Measurements from ENCODE around the gene KNOP1. TPM values are rescaled to one million over a fixed set of nuclear protein-coding genes. Genes with fewer than 3 reads are reported as not detected.

The KNOP1 gene
- total RNA-seq, 1 experiment from 2014 or later = 93.9 TPM

DNA sequence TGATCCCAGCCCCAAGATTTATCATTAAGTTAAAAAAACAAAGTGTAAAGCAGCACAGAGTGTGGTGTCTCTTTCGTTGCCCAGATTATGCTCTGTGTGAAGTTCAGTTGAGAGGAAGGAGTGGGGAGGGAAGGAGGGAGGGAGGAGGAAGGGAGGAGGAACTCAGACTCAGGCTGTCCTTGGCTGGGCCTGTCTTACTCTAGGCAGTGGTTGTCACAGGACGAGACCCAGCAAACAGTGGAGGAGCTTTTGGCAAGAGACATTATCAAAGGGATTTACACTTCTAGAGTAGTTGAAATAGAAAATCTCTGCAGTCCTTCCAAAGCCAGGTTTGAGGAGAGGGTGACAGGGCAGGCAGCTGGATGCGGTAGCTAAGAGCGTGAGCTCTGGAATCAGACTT, 27.8 kb downstream of the KNOP1 start:
- H3K23ac ChIP-seq (ENCODE audit: insufficient read length, low read depth, low read length) = no peak overlapping the region
- no peak overlapping the region for H4K5ac ChIP-seq (ENCODE audit: insufficient read length, low read depth, low read length)
- no peaks in the 10 kb centered on the region for H4K20me1 ChIP-seq (ENCODE audit: control insufficient read depth, insufficient read depth, insufficient read length)
- H3K18ac ChIP-seq (ENCODE audit: insufficient read length, low read depth, low read length) = no peak overlapping the region
- H3K56ac ChIP-seq (ENCODE audit: insufficient read length, low read depth, low read length) = no peak overlapping the region
- DNase-seq = no peak
- H2BK20ac ChIP-seq (ENCODE audit: low read depth, low read length, poor library complexity, severe bottlenecking) = no peak overlapping the region
- H3T11ph ChIP-seq (ENCODE audit: low read length) = no peak overlapping the region
- H3K27me3 ChIP-seq (ENCODE audit: insufficient read depth, low read length) = no peaks in the 10 kb centered on the region
- Mint-ChIP-seq H3K36me3 (ENCODE audit: insufficient read depth in 1 of 3, low read depth in 3 of 3) (peaks cover 20 to 61% (median 57%) of the 10 kb centered on the region in 3 experiments; a peak in 6 of 7 replicates), H3K4me1 (peaks cover 4 to 10% of the 10 kb centered on the region in 2 experiments), H3K27me3 (ENCODE audit: low read depth) (no peaks in the 10 kb centered on the region), H3K27ac (no peak overlapping the region), H3K4me3 (no peak overlapping the region), H3K9me3 (peaks cover 1 to 4% of the 10 kb centered on the region in 2 experiments; a peak in 3 of 5 replicates)
- no peak overlapping the region for H2BK12ac ChIP-seq (ENCODE audit: insufficient read length, low read depth, low read length)
- H3K9ac ChIP-seq (ENCODE audit: extremely low read depth, insufficient read length, low read length) = no peak overlapping the region
- no peak overlapping the region for H4K8ac ChIP-seq (replicated peaks; ENCODE audit: insufficient read length, low read depth, low read length)
- WGBS (ENCODE audit: extremely low coverage, insufficient read length, low lambda C conversion rate) = no CpG with 5 or more reads among the region's 4 CpGs
- H2AK5ac ChIP-seq (ENCODE audit: insufficient read length, low read length) = no peak overlapping the region
- no peaks in the 10 kb centered on the region for H3K79me1 ChIP-seq (ENCODE audit: insufficient read depth, low read depth, low read length, poor library complexity, severe bottlenecking)
- no peak overlapping the region for H2BK120ac ChIP-seq (ENCODE audit: low read depth, low read length, poor library complexity, severe bottlenecking)
- no peaks in the 10 kb centered on the region for H3K79me2 ChIP-seq (ENCODE audit: insufficient read depth, low read length)
- no peak overlapping the region for H3K4ac ChIP-seq (ENCODE audit: low read depth, low read length)
- no peak overlapping the region for H2BK15ac ChIP-seq (ENCODE audit: low read depth, low read length)
- no peak overlapping the region for H4K91ac ChIP-seq (ENCODE audit: insufficient read length, low read depth, low read length)
- no peak overlapping the region for H2BK5ac ChIP-seq (ENCODE audit: insufficient read length, low read length)
- no peak overlapping the region for H2AFZ ChIP-seq (ENCODE audit: low read length)
- no peaks in the 10 kb centered on the region for H3K4me1 ChIP-seq (ENCODE audit: insufficient read depth, low read length)
- no peaks in the 10 kb centered on the region for H3K9me3 ChIP-seq (ENCODE audit: control insufficient read depth, low read depth, low read length)
- TF ChIP-seq CTCF (conservative IDR thresholded peaks at IDR 0.05) = no peak
- no peak overlapping the region for H3K4me2 ChIP-seq (ENCODE audit: insufficient read depth, insufficient read length, low read length)
- no peak overlapping the region for H3K27ac ChIP-seq (ENCODE audit: insufficient read length, low read depth, low read length)
- no peaks in the 10 kb centered on the region for H3K23me2 ChIP-seq (ENCODE audit: insufficient read length, low read depth, low read length, poor library complexity, severe bottlenecking)
- no peak overlapping the region for H3K14ac ChIP-seq (ENCODE audit: insufficient read depth, low read length)
